NOMO-1 treated with DMSO at 0.1 percent for 48 hours (cell line): ENCODE measurements around the gene TSPYL1.
A peak's percentile ranks its signal among the peaks of the same experiment; 100 is the strongest.

Experiments used
- DNase-seq: peaks from one replicate; lab custom pipeline; 2025; ENCODE audit not compliant: unreplicated experiment; lab: John Stamatoyannopoulos, UW

The TSPYL1 gene

DNA sequence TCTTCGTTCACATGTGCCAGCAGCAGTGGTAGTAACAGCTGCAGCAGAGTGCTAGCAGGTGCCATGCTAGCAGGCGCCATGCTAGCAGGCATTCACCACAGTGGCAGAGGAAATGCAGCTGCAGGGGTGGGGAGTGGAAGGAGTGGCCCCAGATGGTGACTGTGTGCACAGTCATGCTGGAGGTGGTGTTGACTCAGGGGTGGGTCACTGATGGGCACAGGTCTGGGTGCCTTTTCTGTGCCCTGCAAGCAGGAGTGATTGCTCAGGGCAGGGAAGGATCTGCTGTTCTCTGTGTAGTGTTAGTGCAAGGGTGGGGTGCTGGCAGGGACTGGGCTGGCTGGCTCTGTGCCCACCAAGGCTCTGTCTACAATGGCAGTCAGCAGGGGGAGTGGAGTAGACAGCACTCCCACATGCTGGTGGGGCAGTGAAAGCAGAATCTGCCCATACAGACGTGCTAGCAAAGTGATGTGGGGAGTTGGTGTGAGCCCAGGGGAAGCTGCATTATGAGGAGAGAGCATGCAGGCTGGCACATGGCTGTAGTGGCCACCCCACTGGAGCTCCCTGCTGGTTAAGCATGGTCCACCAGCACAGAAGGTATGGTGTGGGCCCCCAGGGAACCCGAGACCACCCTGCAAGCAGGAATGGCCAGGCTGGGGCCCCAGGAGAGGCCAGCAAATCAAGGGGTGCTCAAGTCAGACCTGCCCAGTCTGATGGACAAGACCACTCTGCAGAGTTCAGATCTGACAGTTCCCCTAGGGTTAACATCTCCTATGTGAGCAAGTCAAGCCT is 14.5 kb downstream of the TSPYL1 start:
- DNase-seq, result no peak

DNA sequence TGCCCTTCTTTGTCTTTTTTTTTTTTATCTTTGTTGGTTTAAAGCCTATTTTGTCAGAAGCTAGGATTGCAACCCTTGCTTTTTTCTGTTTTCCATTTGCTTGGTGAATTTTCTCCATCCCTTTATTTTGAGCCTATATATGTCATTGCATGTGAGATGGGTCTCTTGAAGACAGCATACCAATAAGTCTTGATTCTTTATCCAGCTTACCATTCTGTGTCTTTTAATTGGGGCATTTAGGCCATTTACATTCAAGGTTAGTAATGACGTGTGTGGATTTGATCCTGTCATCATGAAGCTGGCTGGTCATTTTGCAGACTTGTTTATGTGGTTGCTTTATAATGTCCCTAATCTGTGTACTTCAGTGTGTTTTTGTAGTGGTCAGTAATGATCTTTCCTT is 16.4 kb downstream of the TSPYL1 start:
- DNase-seq, result no peak

DNA sequence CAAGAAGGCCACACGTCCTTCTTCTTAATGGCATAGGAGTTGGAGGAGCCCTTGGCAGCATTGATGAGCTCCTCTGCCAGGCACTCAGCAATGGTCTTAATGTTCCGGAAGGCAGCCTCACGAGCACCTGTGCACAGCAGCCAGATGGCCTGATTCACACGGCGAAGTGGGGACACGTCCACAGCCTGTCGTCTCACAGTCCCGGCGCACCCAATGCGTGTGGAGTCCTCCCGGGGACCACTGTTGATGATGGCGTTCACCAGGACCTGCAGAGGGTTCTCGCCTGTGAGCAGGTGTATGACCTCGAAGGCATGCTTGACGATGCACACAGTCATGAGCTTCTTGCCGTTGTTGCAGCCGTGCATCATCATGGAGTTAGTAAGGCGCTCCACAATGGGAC is 21.2 kb downstream of the TSPYL1 start:
- DNase-seq, result no peak

DNA sequence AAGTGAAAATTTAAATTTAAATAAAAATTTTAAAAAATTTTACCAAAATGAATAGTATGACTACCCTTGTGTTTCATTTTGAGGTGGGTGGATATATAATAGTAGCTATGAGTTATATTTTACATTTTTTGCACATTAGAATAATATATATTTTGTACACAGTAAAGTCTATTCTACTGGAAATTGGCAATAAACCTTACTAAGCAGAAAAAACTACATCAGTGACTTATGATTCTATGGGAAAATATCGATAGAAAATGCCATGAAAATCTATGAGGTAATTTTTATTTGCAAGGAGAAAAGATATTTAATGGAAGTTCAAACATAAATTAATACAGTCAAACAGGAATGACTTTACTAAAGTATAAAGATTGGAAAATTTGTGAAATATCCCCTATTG is 23.0 kb downstream of the TSPYL1 start:
- no peak for DNase-seq

DNA sequence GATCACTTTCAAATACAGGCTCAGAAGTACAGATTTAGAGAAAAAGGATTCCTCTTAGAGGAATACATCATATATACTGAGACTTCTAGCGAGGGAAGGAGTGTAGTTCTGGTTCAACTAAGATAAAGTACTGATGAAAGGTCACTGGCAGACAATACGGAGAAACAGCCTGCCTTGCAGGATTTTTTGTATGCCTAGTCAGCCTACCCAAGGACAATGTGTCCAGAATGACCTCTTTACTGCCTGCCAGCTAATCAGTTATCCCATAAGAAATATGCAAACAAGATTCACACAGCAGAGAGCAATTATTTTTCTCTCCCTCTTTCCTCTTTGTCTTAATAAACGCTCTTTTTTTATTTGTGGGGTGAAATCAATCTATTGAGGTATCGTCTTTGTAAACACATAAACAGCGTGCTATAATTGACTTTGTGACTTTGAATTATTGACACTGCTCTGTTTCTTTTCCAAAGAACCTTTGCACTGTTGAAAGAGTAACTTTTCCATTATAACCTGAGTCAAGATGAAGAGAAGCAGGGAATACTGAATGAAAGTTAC is 24.4 kb downstream of the TSPYL1 start:
- DNase-seq, result no peak

DNA sequence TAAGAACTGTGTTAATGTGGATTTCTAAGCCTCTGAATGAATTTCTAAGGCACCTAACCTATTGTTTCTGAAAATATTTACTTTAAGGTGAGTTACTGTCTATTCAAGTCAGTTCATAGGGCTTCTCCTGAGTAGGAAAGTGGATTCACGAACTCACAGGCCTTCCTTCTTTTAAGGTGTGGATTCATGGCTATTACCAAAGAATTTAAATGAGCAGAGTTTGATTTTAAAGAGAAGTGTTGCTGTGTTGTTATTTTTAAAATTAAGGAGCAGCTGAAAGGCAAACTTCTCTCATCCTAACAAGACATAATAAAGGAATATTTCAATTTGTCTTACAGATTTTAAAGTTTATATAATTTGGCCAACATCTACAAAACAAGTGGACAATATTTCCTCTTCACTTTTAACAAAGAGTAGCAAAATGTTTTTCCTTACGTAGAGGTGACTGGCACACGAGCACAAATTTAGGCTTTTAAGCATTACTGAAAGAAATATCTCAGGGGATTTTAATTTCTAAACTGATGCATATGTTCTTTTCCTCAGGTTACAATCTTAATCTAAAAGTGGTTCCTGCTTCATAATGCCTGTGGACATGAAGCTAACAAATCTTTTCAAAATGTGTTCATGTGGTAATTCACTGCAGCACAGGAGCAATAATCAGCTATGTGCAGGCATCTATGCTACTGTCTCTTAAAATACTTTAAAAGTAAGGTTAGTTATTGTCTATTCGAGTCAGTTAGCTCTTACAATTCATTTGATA is 25.3 kb downstream of the TSPYL1 start:
- no peak for DNase-seq

DNA sequence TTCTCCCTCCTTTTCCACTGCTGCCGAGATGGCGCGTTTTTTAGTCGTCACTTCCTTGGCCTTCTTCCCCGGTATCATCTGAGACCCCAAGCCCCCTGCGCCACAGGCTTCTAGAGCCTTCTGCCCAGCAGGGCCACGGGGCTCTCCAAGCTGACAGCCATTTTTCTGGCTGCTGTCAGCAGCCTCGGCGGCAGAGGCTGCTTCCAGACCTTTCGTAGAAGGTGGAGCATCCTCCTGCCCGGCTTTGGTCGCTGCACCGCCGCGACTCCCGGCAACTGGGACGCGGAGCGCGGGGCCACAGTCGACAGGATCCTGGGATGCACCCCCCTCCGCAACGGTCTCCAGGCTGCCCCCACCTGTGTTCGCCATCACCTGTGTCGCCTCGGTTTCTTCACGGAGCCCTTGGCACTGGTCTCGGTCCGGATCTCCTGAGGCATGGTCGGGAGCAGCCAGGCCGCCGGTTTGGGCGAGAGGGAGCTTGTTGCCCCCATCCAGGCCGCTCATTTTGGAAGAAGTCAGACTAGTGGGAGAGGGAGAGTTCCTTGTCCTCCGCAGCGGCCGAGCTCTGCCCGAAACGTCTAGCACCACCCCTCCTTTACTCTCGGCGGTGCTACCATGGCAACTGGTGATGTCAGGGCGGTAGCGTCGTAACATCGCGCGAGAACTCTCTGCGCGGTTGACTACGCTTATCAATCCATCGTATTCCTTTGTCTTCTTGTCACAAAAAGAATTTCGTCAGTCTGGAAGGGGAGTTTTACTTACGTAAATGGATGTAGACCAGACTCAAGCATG is 26.0 kb downstream of the TSPYL1 start, which contains the start of gene TSPYL4:
Gene TSPYL4 (minus strand): TSS at position 571 of the 792 bp plus-strand sequence. CDS start 67 bp downstream, at position 504.
- peak; percentile 88 for DNase-seq

DNA sequence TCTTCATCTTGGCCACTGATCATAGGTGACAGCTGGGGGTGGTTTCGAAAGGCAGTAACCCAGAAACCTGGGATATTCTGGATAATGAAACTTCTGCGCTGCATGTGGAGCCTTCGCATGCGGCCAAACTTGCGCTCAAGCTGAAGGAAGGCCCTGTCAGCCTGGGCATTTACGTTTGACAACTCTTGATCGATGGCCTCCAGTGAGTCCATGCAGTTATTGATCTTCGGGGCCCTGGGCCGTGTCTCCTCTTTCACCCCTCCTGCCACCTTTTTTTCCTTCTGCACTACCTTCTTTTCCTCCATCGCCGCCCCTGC is 26.6 kb downstream of the TSPYL1 start:
- DNase-seq, result no peak

DNA sequence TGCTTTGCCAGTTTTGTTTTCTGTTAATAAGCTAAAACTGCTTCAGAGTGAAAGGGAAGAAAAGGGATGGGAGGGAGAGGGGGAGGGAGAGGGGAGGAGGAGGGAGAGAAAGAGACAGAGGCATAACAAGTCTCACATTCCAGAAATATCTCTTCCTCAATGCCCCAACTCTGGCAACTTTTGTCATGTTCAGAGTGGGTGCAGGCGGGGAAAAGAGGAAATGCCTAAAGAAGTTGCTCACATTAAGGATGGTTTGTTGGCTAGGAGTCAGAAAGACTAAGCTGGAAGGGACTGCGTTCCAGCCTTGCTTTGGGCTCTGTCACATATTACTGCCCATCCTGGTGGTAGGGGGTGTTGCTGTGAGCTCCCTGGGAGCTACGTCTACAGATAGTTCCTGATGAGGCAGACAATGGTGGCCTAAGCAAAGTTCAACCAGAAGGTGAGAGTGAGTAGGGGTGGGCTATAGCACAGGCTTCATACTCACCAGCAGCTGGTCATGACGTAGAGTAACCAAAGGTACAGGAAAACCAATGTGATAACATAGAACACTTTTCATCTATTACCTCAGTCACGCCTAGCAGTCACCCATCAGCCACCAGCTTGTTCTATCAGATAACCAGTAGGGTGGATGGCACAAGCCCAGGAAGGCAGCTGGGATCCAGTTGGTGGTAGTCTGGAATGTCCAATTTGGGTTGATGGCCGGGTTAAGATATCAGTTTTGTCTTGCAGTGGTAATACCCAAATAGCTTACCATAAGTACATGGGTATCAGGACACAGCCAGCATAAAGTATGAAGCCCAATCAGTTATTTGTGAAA is 28.0 kb downstream of the TSPYL1 start:
- DNase-seq, result no peak

DNA sequence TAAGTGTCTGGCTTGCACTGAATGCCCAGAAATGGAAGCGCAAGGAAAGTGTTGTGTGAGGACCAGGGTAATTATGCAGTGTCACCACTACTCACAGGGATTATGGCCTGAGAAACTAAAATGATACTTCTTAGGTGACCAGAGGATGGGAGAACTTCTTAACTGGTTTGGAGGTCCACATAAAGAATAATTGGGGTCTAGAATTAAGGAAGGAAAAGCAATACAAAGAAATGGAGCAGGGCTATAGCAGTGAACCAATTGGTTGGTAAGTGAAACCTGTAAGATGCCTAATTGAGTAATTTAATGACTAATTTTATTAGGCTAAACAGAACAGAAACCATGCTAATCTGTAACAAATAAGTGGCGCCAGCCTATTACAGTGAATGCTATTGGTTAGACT is 31.2 kb downstream of the TSPYL1 start:
- DNase-seq, result no peak

DNA sequence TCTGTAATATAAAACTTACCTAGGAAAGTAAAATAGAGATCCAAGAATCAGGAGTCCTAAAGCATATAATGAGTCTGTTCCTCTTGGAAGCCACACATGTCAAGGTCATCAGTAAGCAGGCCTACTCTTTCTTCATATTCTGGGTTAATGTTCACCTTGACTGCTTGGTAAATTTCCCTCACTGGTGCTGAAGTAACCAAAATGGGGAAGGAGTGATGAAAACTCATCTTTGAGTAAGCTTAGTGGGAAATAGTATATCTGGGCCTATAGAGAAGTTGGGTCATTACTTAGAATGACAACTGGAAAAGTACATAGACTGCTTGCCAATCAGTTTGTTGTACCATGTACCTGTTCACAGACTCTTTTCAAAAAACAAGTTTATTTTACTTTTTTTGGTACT is 32.4 kb downstream of the TSPYL1 start:
- no peak for DNase-seq

DNA sequence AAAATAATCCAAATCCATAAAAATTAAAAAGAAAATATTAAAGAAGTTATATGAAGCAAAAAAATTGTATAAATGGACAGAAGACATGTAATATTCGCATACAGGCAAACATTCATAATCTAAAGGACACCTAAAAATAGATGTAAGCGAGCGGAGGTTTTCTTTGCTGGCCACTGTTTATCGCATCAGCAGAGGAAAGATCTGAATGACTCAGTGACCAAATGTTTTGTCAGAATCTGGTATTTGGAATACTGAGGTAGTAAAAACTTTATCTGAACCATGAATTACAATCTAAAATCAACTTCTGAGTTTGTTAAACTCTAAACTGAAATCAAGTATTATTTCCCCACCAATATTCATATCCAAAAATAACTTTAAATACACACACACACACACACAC is 33.6 kb downstream of the TSPYL1 start:
- DNase-seq, result no peak

DNA sequence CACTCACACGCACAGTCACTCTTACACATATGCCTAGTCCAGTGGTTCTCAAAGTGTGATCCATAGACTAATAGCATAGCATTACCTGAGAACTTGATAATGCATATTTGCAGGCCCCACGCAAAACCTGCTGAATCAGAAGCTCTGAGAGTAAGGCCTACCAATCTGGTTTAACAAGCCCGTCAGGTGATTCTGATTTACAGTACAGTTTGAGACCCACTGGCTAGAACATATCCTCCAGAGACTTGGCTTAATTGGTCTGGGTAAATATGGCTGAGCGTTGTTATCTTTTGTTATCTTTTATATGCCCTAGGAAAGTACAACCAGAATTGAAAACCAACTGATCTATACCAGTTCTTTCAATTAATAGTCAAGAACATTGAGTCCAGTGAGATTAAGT is 35.4 kb downstream of the TSPYL1 start:
- no peak for DNase-seq

DNA sequence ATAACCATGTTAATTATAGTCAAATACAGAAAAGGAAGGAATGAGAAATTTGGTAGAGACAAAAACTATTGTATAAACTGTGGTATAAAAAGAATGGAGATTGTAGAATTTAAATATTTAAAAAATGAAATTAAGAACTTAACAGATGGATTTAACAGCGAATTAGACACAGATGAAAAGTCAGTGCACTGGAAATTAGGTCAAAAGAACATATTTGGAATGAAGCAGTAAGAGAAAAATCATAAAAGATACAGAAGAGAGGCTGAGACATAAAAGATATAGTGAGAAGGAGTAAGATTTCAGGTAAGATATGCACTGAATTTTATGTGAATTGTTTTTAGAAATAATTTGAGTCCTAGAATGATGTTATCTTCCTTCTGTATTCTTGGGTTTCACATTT is 39.9 kb downstream of the TSPYL1 start:
- no peak for DNase-seq

DNA sequence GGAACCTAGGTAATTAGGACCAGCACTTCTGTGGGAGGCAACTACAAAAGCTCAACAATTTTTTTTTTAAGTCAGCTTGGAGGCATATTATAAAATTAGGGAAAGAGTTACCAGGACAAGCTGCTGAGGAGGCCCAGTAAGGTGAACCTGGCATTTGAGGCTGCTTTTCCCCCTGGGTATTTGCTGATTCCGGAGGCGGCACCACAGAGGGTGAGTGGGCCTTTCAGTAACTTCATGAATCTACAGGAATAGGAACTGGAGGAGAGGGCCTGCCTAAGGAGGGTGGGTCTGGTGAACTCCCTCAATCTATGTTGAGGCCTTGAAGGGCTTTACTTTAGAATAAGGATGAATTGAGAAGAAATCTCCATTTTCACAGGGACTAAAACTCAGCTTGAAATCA is 40.5 kb downstream of the TSPYL1 start:
- DNase-seq, result no peak

DNA sequence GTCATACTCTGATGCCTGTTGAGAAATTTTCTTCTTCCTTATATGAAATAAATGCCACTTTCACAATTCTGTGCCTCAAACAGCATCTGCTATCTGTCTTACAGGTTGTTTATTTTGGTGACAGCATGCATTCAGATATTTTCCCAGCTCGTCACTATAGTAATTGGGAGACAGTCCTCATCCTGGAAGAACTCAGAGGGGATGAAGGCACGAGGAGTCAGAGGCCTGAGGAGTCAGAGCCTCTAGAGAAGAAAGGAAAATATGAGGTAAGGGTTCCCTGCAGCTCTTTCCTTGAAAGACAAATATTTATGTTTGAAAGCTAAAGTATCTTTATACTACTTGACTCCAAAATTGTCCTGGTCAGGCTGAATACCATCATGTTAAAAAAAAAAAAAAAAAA is 41.6 kb downstream of the TSPYL1 start:
- DNase-seq, result no peak

DNA sequence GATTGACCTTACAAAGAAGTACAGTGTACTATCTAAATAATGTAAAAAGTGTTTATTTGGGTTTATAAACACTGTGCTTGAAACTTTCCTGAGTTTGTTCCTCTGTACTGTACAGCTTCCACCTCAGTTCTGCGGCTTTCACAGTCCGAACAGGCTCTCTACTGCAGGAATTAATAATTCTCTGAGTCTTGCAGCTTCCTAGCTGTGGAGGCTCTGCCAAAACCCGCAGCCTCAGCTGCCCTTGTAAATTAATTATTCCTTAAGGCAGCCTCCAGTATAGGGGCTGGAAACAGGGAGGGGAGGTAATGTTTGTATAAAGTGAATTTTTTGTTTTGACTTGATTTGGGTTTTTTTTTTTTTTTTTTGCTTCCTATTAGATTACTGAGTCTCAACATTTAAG is 45.0 kb downstream of the TSPYL1 start:
- no peak for DNase-seq

DNA sequence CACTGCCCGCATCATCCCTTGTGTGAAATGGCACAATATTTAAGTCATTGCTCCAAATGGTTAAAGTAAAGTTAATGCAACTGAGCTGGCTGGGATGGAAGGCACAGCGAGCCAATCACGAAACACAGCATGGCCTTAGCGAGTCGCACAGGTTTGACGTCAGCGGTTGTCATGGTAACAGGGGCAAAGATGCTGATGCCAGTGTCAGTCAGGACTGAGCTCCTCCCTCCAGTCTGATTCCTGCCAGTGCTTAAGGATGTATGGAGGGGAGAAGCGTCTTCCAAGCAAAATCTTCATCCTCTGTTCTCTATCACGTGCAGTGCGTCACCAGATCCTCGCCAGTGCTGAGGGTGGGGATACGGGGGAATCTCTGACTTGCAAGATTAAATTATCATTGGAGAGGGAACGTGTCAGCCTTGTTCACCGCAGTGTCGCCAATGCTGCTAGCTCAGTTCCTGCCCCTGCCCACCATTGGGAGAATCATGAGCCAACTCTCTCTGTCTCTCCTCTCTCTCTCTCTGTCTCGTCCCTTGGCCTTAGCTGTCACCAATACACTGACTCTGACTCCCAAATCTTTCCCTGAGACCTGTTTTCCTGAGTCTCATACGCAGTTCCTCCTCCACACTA is 50.3 kb downstream of the TSPYL1 start:
- DNase-seq, result no peak
